GM12891 (cell line): ENCODE measurements around the gene KIF6.

Source experiments
- POLR2A ChIP-seq: IDR thresholded peaks from 2 replicates; pipeline ENCODE4 v1.6.1; 2011; ENCODE audit warnings: low read depth, low read length, control low read depth
- POLR2AphosphoS5 ChIP-seq: IDR thresholded peaks from 2 replicates; pipeline ENCODE4 v1.6.1; 2011; ENCODE audit warnings: low read depth, low read length, control low read depth
- POU2F2 ChIP-seq: IDR thresholded peaks from 2 replicates; pipeline ENCODE4 v1.6.1; 2011; ENCODE audit warnings: low read depth, mild to moderate bottlenecking, control low read depth, low read length, moderate library complexity
- SPI1 ChIP-seq: IDR thresholded peaks from 2 replicates; pipeline ENCODE4 v1.6.1; 2011; ENCODE audit warnings: low read depth, low read length, control low read depth
- TAF1 ChIP-seq: IDR thresholded peaks from 2 replicates; pipeline ENCODE4 v1.6.1; 2011; ENCODE audit warnings: low read depth, low read length, control low read depth

- no peak for TF ChIP-seq POLR2A
- no peak for TF ChIP-seq POLR2AphosphoS5
- no peak for TF ChIP-seq TAF1
- TF ChIP-seq SPI1: no peak
- TF ChIP-seq POU2F2: no peak
Measured at GRCh38 chr6:39300739-39301138, 424.5 kb downstream of the KIF6 start.
